22Rv1 (cell line): Measurements from ENCODE around the gene CRYBB2.
"Not testable (repeated sequence)": the region's sequence is repeated elsewhere in the genome, so short reads cannot be mapped to it uniquely, and the experiment has no call there.

ENCODE experiments used
- H3K27ac ChIP-seq: fragments of 450-650 bp; 2 replicates; pipeline ENCODE4 v1.5.1; 2017
- ZFX ChIP-seq: fragments of 450-650 bp; IDR thresholded peaks from 2 replicates; pipeline ENCODE4 v1.6.1; 2017; ENCODE audit warnings: antibody characterized with exemption, borderline replicate concordance
- TF ChIP-seq, protein P1 (sequence below): fragments of 450-650 bp; IDR thresholded peaks from 2 replicates; pipeline ENCODE4 v1.5.1; 2017; ENCODE audit warnings: mild to moderate bottlenecking

CRYBB2 gene

DNA sequence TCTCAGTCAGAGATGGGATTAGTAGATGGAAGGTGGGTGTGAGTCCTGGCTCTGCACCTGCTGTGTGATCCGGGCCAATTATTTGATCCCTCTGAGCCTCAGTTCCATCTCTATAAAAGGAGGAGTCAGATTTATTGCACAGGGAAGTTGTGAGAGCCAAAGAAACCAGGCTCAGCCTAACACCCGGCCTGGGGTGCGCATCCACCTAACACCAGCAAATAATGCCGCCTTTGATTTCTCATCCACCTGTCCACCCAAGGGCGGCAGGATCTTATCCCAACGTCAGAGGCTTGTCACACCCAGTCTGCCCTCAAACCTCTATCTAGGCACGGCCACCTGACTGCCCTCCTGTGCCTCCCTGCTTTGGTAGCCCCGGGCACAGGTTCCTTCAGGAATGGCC lies 2.4 kb downstream of the CRYBB2 start:
- TF ChIP-seq ZFX = no peak
- TF ChIP-seq, protein P1, sequence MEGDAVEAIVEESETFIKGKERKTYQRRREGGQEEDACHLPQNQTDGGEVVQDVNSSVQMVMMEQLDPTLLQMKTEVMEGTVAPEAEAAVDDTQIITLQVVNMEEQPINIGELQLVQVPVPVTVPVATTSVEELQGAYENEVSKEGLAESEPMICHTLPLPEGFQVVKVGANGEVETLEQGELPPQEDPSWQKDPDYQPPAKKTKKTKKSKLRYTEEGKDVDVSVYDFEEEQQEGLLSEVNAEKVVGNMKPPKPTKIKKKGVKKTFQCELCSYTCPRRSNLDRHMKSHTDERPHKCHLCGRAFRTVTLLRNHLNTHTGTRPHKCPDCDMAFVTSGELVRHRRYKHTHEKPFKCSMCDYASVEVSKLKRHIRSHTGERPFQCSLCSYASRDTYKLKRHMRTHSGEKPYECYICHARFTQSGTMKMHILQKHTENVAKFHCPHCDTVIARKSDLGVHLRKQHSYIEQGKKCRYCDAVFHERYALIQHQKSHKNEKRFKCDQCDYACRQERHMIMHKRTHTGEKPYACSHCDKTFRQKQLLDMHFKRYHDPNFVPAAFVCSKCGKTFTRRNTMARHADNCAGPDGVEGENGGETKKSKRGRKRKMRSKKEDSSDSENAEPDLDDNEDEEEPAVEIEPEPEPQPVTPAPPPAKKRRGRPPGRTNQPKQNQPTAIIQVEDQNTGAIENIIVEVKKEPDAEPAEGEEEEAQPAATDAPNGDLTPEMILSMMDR = no peak
- H3K27ac ChIP-seq = no peak overlapping the region

- no peak overlapping the region for H3K27ac ChIP-seq
- TF ChIP-seq ZFX = no peak
- TF ChIP-seq, protein P1 = no peak
Measured at GRCh38 chr22:25223269-25223850, 3.9 kb downstream of the CRYBB2 start.

GRCh38 chr22:25228822-25229221 lies 9.4 kb downstream of the CRYBB2 start:
- TF ChIP-seq, protein P1 = no peak
- TF ChIP-seq ZFX = no peak
- H3K27ac ChIP-seq = no peak overlapping the region

- H3K27ac ChIP-seq = not testable (repeated sequence)
Measured at GRCh38 chr22:25230760-25231159, 11.3 kb downstream of the CRYBB2 start.

DNA sequence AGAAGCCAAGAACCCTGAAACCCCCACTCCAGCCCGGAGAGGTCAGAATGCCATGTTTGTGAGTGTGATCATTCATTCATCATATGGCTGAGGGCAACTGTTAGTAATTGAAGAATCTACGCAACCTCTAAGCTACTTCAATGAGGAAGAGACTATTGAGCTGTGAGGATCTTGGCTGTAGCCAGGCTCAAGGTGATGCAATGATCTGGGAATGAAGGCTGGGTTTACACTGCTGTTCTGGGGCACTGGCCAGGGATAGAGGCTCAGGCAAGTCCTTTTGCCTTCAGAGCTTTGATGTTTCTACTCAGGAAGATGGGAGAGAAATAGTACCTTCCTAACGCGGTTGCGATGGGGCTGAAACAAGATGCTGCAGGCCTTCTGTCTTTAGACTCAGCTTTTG lies 12.9 kb downstream of the CRYBB2 start:
- no peak for TF ChIP-seq ZFX
- no peak overlapping the region for H3K27ac ChIP-seq

DNA sequence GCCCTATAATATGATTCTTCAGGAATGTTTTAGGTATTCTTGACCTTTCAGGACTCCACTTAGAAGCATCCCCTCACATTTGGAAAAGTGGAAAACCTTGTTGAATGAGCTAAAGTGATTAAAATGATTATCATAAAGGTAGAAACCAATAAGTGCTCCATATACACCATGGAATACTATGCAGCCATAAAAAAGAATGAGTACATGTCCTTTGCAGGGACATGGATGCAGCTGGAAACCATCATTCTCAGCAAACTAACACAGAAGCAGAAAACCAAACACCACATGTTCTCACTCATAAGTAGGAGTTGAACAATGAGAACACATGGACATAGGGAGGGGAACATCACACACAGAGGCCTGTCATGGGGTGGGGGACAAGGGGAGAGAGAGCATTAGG lies 14.3 kb downstream of the CRYBB2 start:
- not testable (repeated sequence) for H3K27ac ChIP-seq

DNA sequence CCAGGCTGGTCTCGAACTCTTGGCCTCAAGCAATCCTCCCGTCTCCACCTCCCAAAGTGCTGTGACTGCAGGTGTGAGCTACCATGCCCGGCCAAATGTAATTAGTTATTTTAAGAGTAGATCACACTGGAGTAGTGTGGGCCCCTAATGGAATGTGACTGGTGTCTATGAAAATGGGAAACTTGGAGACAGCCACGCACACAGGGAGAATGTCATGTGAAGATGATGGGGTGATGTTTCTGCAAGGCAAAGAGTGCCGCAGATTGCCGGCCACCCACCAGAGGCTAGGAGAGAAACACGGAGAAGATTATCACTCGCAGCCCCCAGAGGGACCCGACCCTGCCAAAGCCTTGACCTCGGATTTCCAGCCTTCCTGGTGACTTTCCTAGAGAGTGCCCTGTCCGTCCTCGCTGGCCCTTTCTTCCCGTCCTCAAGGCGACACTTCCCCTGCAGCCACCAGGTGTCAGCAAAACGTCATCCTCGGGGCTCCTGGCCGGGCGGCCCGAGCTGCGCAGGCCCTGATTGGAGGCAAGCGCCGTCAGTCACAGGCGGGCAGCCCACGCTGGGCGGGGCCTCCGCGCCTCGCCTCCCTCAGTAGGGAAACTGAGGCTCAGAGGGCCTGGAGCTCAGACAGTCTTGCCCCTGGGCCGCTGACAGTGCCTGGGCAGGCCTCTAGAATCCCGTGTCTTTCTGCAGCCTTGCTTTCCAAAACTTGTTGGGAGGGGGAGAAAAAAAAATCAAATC lies 16.3 kb downstream of the CRYBB2 start:
- no peak for TF ChIP-seq ZFX
- TF ChIP-seq, protein P1 = peak; percentile 92
- H3K27ac ChIP-seq = no peak overlapping the region

GRCh38 chr22:25236417-25236816 lies 17.0 kb downstream of the CRYBB2 start:
- TF ChIP-seq ZFX = no peak
- TF ChIP-seq, protein P1 = no peak
- H3K27ac ChIP-seq = no peak overlapping the region

GRCh38 chr22:25237503-25237902 lies 18.1 kb downstream of the CRYBB2 start:
- TF ChIP-seq ZFX = no peak
- TF ChIP-seq, protein P1 = no peak
- no peak overlapping the region for H3K27ac ChIP-seq

GRCh38 chr22:25238058-25238457 lies 18.6 kb downstream of the CRYBB2 start:
- not testable (repeated sequence) for H3K27ac ChIP-seq

GRCh38 chr22:25255169-25255568 lies 35.7 kb downstream of the CRYBB2 start:
- H3K27ac ChIP-seq = not testable (repeated sequence)

GRCh38 chr22:25267567-25267966 lies 48.1 kb downstream of the CRYBB2 start:
- not testable (repeated sequence) for H3K27ac ChIP-seq

DNA sequence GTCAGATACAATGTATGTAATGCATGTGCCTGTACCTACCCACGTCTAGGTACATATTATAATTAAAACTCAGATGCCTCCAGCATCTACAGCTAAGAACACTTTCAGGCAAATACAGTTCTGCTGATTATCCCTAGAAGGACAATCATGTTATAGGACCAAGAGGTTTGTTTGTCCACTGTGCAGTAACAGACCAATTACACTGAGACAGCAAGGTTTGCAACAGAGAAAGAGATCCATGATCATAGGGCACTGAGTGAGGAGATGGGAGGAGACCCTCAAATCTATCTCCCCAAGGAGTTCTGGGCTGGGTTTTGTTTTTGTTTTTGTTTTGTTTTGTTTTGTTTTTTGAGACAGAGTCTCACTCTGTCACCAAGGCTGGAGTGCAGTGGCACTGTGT lies 49.5 kb downstream of the CRYBB2 start:
- not testable (repeated sequence) for H3K27ac ChIP-seq
